ENCODE results near the gene OTOF. TPM values are rescaled to one million over a fixed set of nuclear protein-coding genes. Genes with fewer than 3 reads are reported as not detected.
A peak's percentile ranks its signal among the peaks of the same experiment; 100 is the strongest.

OTOF gene
- polyA plus RNA-seq, 2 of the 4 experiments (the other 2 are of a cell fraction) = 0.05 to 0.22 TPM

DNA sequence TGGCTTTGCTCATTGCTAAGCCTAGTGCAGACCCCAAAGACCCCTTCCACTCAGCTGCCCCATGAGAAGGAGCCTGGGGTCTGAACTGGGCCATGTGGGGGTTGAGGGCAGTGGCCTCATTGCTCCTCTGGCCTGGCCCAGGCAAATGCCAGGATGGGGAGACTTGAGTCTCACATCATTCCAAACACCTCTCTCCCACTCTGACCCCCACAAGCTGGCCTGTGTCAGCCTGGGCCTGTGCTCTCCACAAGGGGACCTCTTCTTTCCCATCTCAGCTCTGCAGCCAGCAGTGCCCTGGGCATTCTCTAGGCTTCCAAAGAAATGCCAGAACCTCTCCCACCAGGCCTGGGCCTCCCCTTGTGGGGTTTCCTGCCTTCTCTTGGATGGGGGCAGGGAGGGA is 45.8 kb upstream of the OTOF start:
- DNase-seq (ENCODE audit: low read depth in 1 of 2, low spot score in 1 of 2) (no peak), ATAC-seq (no peak), FAIRE-seq (no peak)
- H3K9me3 ChIP-seq = no peaks in the 10 kb centered on the region
- POLR2A ChIA-PET = no interaction called here
- CTCF ChIA-PET = interaction anchor here (1.2 to 11.9 kb wide), 6 partner anchors 8 to 222 kb away, joined by 3 to 167 read pairs (median 20); no protein-coding TSS in a partner anchor
- no peaks in the 10 kb centered on the region for H3K4me1 ChIP-seq
- no peak overlapping the region for H3K4me2 ChIP-seq
- no peak for TF ChIP-seq TP53 (CRISPR knock-in tag; IDR thresholded peaks at IDR 0.05)
- no peak for TF ChIP-seq BCL3 (IDR thresholded peaks at IDR 0.05)
- no peak for TF ChIP-seq EHMT2 (IDR thresholded peaks at IDR 0.05; ENCODE audit: low read depth)
- TF ChIP-seq, protein P1, sequence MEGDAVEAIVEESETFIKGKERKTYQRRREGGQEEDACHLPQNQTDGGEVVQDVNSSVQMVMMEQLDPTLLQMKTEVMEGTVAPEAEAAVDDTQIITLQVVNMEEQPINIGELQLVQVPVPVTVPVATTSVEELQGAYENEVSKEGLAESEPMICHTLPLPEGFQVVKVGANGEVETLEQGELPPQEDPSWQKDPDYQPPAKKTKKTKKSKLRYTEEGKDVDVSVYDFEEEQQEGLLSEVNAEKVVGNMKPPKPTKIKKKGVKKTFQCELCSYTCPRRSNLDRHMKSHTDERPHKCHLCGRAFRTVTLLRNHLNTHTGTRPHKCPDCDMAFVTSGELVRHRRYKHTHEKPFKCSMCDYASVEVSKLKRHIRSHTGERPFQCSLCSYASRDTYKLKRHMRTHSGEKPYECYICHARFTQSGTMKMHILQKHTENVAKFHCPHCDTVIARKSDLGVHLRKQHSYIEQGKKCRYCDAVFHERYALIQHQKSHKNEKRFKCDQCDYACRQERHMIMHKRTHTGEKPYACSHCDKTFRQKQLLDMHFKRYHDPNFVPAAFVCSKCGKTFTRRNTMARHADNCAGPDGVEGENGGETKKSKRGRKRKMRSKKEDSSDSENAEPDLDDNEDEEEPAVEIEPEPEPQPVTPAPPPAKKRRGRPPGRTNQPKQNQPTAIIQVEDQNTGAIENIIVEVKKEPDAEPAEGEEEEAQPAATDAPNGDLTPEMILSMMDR (IDR thresholded peaks at IDR 0.05) = no peak
- TF ChIP-seq NR3C1 (IDR thresholded peaks at IDR 0.05) = no peak
- no peak for TF ChIP-seq MYC (IDR thresholded peaks at IDR 0.05; ENCODE audit: borderline replicate concordance, low read length)
- TF ChIP-seq, protein P2, sequence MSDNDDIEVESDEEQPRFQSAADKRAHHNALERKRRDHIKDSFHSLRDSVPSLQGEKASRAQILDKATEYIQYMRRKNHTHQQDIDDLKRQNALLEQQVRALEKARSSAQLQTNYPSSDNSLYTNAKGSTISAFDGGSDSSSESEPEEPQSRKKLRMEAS (IDR thresholded peaks at IDR 0.05) = no peak
- no peak for TF ChIP-seq EHF (CRISPR knock-in tag; IDR thresholded peaks at IDR 0.05)
- TF ChIP-seq RCOR1 (IDR thresholded peaks at IDR 0.05; ENCODE audit: low read depth, low read length) = no peak
- no peak for TF ChIP-seq MAFK (IDR thresholded peaks at IDR 0.05; ENCODE audit: partially characterized antibody)
- TF ChIP-seq HOXA7 (CRISPR knock-in tag; IDR thresholded peaks at IDR 0.05) = no peak
- no peak for TF ChIP-seq FOSB (CRISPR knock-in tag; IDR thresholded peaks at IDR 0.05)
- TF ChIP-seq FOXS1 (CRISPR knock-in tag; IDR thresholded peaks at IDR 0.05) = no peak
- TF ChIP-seq RARB (CRISPR knock-in tag; IDR thresholded peaks at IDR 0.05) = no peak
- no peak for TF ChIP-seq POLR2AphosphoS2 (conservative IDR thresholded peaks at IDR 0.05; ENCODE audit: low read length)
- H3K4me3 ChIP-seq = no peak overlapping the region
- H3K27ac ChIP-seq = no peak overlapping the region

- ChIA-PET POLR2A (no interaction called here), CTCF (interaction anchor here (0.8 to 11.9 kb wide), 10 partner anchors 8 to 223 kb away, joined by 3 to 167 read pairs (median 7); no protein-coding TSS in a partner anchor)
- 66% methylated on average over 7 of the region's 7 CpGs for WGBS (ENCODE audit: missing lambda C conversion rate)
- Histone ChIP-seq H3K27ac (0 out of 6 replicates have a peak overlapping the region, but pooled peaks of 1 of the 2 experiments have one; percentile 17), H3K4me2 (no peak overlapping the region), H3K4me1 (no peaks in the 10 kb centered on the region), H3K4me3 (no peak overlapping the region), H3K9me3 (no peaks in the 10 kb centered on the region)
- FAIRE-seq = no peak
- no peak for ATAC-seq
- no peak for DNase-seq (ENCODE audit: low read depth in 1 of 2, low spot score in 1 of 2)
- TF ChIP-seq JUNB (IDR thresholded peaks at IDR 0.05) = no peak
- no peak for TF ChIP-seq HOXA7 (CRISPR knock-in tag; IDR thresholded peaks at IDR 0.05)
- no peak for TF ChIP-seq NFE2L2 (conservative IDR thresholded peaks at IDR 0.05; ENCODE audit: low read length)
These were observed 44.8 kb upstream of the OTOF start for GRCh38 chr2:26522751-26523171.

DNA sequence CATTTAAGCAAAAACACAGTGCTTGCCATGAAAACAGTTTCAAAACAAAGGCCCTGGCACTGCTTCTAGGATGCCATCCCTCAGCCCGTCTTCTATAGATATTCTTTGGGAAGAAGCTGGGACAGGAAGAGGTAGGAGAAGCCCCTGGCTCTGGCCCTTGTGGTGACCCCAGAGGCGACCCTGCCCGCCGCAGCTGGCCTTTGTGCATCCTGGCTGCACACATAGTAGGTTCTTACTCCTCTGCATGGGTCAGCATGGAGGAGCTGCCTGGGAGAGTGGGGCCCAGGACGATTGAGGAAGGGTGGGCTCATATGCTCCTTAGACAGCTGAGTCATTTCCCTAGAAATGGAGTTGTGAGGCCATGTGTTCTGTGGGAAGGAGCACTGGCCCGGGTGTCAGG is 44.4 kb upstream of the OTOF start:
- ATAC-seq (no peak), FAIRE-seq (no peak), DNase-seq (ENCODE audit: low read depth in 1 of 2, low spot score in 1 of 2) (no peak)
- 51% methylated on average over 6 of the region's 6 CpGs for WGBS (ENCODE audit: missing lambda C conversion rate)
- no peaks in the 10 kb centered on the region for H3K9me3 ChIP-seq
- ChIA-PET CTCF (interaction anchor here (0.8 to 11.9 kb wide), 11 partner anchors 7 to 223 kb away, joined by 3 to 167 read pairs (median 8); no protein-coding TSS in a partner anchor), POLR2A (no interaction called here)
- 0 out of 6 replicates have a peak overlapping the region, but pooled peaks of 1 of the 2 experiments have one; percentile 17 for H3K27ac ChIP-seq
- no peak overlapping the region for H3K4me3 ChIP-seq
- H3K4me2 ChIP-seq = no peak overlapping the region
- no peak for TF ChIP-seq HEYL (CRISPR knock-in tag; IDR thresholded peaks at IDR 0.05)
- TF ChIP-seq POLR2AphosphoS2 (conservative IDR thresholded peaks at IDR 0.05; ENCODE audit: low read length) = no peak
- TF ChIP-seq JUN (IDR thresholded peaks at IDR 0.05) = no peak
- no peak for TF ChIP-seq ZFP36 (IDR thresholded peaks at IDR 0.05; ENCODE audit: borderline replicate concordance, partially characterized antibody)
- TF ChIP-seq HDAC2 (IDR thresholded peaks at IDR 0.05) = no peak
- no peak for TF ChIP-seq ESRRA (IDR thresholded peaks at IDR 0.05; ENCODE audit: borderline replicate concordance, low read length)
- TF ChIP-seq RNF2 (IDR thresholded peaks at IDR 0.05; ENCODE audit: borderline replicate concordance, low read depth) = no peak
- TF ChIP-seq, protein P3, sequence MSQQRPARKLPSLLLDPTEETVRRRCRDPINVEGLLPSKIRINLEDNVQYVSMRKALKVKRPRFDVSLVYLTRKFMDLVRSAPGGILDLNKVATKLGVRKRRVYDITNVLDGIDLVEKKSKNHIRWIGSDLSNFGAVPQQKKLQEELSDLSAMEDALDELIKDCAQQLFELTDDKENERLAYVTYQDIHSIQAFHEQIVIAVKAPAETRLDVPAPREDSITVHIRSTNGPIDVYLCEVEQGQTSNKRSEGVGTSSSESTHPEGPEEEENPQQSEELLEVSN (IDR thresholded peaks at IDR 0.05; ENCODE audit: borderline replicate concordance, low read depth) = no peak
- TF ChIP-seq NPAS2 (CRISPR knock-in tag; IDR thresholded peaks at IDR 0.05; ENCODE audit: borderline replicate concordance) = no peak
- TF ChIP-seq, protein P1 (IDR thresholded peaks at IDR 0.05) = no peak
- TF ChIP-seq POLR2A (IDR thresholded peaks at IDR 0.05; ENCODE audit: low read length) = no peak
- TF ChIP-seq, protein P4, sequence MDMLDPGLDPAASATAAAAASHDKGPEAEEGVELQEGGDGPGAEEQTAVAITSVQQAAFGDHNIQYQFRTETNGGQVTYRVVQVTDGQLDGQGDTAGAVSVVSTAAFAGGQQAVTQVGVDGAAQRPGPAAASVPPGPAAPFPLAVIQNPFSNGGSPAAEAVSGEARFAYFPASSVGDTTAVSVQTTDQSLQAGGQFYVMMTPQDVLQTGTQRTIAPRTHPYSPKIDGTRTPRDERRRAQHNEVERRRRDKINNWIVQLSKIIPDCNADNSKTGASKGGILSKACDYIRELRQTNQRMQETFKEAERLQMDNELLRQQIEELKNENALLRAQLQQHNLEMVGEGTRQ (IDR thresholded peaks at IDR 0.05) = no peak
- no peaks in the 10 kb centered on the region for H3K4me1 ChIP-seq

Data from A549 (cell line).